ENCODE results near the gene HEYL.

DNA sequence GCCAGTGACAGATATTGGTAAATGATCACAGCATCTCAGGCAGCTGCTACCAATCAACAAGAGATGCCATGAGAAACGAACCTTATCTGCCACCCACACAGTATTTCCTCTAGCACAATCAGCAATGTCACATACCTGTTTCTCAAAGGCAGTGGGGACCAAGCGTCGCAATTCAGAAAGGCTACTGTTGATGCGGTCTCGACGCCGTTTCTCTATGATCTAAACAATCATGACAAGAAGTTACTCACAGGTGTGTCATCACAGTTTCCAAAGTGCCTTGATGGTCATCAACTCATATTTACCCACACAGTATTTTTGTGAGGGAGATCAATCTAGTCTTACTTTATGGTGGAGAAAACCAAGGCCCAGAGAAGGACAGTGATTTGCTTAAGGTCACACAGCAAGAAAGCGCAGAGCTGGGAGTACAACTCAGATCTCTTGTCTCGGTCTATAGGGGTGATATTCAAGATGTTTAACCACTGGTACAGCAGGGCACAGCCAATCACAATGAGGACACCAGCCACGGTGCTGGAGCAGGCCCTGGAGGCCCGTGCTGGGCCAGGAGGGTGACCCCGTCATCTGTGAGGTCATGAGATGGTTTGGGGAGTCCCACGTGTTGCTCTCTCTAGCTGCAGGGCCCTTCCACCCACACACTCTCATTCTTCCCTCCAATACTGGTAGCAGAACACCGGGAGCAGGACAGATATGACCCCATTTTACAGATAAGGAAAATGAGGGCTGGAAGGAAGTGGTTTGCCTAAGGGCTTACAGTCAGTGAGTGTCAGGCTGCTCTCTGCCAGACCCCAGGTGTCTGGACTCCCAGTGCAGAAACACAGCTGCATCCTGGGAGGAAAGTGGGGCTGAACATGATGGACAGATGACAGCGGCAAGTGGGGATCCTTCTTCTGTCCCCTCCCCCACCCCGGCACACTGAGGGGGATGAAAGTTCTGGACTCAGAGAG, 7.8 kb downstream of the HEYL start:
- TF ChIP-seq CTCF (IDR thresholded peaks at IDR 0.05) (no peak), POLR2A (IDR thresholded peaks at IDR 0.05) (no peak)

Measured in upper lobe of left lung (tissue), 4 donors.